HG03575 (cell line): Measurements from ENCODE around the gene FXN.

ENCODE experiments used
- ATAC-seq: cut with Tn5 transposase; IDR thresholded peaks from one replicate; pipeline ENCODE4 v1.9.1; 2021; ENCODE audit not compliant: unreplicated experiment, insufficient number of reproducible peaks, low FRiP score; ENCODE audit errors: extremely low read depth

Gene FXN

DNA sequence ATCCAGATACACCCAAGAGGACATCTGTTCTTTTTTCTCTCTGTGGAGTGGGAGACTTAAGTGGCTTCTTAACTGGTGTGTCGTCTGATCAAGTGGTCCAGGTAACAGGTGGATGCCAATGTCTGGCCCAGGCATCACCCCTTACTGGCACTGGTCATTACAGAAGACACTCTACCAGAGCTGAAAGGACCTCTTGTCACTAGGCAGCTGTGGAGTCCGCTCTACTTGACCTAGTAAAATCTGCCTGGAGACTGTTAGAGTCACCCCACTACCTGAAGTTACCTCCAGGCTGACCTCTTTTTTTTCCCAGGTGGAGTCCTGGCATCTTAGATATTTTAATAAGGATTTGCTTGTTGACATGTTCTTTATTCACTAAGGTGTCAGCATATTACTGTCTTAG is 22.5 kb downstream of the FXN start:
- ATAC-seq = no peak

- ATAC-seq = no peak
Measured at GRCh38 chr9:69060766-69061165, 25.2 kb downstream of the FXN start.

DNA sequence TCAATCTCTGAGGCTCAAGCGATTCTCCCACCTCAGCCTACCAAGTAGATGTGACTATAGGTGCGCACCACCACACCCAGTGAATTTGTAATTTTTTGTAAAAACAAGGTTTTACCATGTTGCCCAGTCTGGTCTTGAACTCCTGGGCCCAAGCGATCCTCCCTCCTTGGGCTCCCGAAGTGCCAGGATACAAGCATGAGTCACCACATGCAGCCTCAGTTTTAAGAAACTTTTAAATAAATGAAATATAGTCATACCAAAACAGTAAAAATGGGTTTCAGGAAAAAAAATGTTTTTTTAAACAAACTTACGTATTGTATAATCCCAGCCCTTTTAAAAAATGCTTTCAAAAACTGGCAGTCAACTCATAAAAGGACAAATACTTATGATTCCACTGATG is 26.6 kb downstream of the FXN start:
- no peak for ATAC-seq

GRCh38 chr9:69063839-69064238 is 28.3 kb downstream of the FXN start:
- ATAC-seq = no peak

GRCh38 chr9:69065660-69066059 is 30.1 kb downstream of the FXN start:
- ATAC-seq = no peak

GRCh38 chr9:69066955-69067354 is 31.4 kb downstream of the FXN start:
- ATAC-seq = no peak

DNA sequence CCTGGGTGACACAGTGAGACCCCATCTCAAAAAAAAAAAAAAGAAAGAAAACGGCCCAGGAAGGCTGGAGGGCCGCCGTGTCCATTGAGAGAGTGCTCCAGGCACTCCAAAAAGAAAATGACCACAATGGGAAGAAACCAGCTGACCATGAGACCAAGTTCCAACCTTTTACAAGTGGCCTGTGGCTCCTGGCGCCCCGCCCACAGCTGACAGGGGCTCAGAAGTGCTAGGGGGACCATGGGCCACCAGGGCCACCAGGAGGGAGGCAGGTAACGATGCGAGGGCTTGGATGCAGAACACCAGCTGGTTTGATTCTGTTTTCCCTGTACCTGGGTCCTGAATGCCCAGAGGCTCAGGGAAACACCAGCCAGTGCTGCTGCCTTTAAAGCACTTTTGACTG is 34.6 kb downstream of the FXN start:
- ATAC-seq = no peak

DNA sequence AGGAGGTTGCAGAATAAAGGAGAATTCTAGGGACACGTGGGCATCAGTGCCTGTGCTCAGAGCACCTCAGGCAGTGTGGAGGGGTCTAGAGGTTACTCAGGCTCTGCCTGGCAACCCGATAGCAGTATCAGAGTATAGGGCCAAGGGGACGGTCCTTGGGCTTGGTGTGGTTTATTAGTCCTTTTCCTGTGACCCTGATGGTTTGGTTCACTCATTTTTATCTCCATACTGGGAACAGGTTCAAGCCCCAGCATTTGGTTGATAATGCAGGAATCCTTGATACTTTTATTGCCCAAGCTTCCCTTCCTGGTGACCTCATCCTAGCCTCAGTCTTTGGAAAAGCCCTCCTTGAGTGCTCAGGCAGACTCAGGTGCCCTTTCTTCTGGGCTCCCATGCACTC is 35.5 kb downstream of the FXN start:
- ATAC-seq = no peak

DNA sequence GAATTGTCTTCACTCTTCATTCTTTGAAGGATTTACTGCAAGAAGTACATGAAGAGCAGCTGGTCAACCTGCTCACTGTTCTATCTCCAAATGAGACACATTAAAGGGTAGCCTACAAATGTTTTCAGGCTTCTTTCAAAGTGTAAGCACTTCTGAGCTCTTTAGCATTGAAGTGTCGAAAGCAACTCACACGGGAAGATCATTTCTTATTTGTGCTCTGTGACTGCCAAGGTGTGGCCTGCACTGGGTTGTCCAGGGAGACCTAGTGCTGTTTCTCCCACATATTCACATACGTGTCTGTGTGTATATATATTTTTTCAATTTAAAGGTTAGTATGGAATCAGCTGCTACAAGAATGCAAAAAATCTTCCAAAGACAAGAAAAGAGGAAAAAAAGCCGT is 37.6 kb downstream of the FXN start:
- ATAC-seq = no peak

DNA sequence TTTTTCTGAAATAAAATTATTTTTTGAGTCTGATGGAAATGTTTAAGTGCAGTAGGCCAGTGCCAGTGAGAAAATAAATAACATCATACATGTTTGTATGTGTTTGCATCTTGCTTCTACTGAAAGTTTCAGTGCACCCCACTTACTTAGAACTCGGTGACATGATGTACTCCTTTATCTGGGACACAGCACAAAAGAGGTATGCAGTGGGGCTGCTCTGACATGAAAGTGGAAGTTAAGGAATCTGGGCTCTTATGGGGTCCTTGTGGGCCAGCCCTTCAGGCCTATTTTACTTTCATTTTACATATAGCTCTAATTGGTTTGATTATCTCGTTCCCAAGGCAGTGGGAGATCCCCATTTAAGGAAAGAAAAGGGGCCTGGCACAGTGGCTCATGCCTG is 39.2 kb downstream of the FXN start:
- ATAC-seq = no peak

DNA sequence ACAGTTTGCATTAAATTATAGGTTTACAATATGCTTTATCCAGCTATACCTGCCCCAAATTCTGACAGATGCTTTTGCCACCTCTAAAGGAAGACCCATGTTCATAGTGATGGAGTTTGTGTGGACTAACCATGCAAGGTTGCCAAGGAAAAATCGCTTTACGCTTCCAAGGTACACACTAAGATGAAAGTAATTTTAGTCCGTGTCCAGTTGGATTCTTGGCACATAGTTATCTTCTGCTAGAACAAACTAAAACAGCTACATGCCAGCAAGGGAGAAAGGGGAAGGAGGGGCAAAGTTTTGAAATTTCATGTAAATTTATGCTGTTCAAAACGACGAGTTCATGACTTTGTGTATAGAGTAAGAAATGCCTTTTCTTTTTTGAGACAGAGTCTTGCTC is 41.0 kb downstream of the FXN start:
- no peak for ATAC-seq

DNA sequence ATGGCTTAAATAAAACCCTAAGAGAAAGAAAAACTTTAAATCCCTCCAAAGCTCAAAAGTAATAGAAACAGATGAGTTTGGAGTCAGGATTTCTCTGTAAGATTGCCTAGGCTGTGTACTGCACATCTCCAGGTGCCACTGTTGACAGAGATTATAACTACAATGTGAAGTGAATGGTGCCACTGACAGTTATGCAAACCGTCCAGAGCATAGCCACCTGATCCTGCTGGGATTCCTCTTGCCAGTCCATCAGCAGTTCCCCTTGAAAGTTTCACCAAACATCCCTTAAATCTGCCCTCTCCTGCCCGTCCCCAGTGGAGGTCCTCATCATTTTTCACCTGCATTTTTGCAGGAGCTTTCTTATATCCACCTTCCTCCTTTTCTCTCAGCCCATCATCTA is 42.5 kb downstream of the FXN start:
- ATAC-seq = no peak

GRCh38 chr9:69078581-69078980 is 43.0 kb downstream of the FXN start:
- no peak for ATAC-seq

GRCh38 chr9:69079186-69079585 is 43.6 kb downstream of the FXN start:
- ATAC-seq = no peak

DNA sequence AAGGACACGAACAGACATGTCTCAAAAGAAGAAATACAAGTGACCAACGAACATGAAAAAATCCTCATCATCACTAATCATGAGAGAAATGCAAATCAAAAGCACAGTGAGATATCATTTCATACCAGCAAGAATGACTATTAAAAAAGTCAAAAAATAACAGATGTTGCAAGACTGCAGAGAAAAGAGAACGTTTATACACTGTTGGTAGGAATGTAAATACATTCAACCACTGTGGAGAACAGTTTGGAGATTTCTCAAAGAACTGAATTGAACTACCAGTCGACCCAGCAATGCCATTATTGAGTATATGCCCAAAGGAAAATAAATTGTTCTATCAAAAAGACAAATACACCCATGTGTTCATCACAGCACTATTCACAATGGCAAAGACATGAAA is 45.7 kb downstream of the FXN start:
- no peak for ATAC-seq

DNA sequence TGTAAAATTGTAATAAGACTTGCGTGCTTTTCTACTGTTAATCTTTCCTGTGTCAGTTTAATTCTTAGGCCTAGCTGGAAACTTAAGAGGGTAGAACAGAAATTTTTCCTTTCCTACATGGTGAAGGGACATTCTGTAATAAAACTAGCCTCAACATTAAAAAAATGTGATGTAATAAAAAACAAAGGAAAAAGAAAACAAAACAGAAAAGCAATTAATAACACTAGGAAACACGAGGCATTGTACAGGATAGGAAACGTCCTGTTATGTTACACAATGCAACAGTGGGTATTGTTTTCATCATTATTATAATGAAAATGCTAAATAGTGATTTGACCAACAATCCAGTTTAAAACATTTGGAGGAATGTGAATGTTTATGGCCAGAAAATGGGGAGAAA is 47.8 kb downstream of the FXN start:
- no peak for ATAC-seq

- ATAC-seq = no peak
Measured at GRCh38 chr9:69085569-69086283, 50.2 kb downstream of the FXN start.

DNA sequence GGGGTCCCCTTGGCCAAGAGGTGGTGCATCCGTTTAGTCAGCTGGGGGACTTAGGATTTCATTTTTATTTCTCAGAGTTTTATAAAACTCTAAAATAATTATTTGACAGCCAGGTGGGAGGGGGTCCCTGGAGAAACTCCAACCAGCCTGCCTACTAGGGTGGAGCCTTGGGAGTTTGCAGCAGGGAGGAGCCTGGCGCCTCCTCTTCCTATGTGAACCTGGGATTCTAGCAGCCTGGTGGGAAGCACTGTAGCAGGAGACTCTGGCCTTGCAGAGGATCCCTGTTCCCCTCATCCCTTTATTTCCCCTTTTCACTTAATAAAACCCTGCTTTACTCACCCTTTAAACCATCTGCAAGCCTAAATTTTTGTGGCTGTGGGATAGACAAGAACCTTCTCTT is 50.8 kb downstream of the FXN start:
- no peak for ATAC-seq

DNA sequence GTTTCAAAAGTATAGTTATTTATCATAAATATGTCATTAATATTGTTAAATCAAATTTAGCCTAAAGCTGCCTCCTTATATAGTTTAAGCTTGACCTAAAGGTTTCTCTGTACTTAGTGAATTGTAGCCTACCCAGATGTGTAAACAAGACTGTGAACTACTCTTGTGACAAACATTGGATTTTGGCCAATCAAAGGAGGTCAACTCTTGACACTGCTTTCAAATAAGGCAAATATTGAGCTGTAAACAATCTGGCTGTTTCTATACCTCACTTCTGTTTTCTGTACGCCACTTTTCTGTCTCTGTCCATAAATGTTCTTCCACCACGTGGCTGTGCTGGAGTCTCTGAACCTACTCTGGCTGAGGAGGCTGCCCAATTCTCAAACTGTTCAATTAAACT is 51.2 kb downstream of the FXN start:
- no peak for ATAC-seq

GRCh38 chr9:69089082-69089481 is 53.5 kb downstream of the FXN start:
- ATAC-seq = no peak

DNA sequence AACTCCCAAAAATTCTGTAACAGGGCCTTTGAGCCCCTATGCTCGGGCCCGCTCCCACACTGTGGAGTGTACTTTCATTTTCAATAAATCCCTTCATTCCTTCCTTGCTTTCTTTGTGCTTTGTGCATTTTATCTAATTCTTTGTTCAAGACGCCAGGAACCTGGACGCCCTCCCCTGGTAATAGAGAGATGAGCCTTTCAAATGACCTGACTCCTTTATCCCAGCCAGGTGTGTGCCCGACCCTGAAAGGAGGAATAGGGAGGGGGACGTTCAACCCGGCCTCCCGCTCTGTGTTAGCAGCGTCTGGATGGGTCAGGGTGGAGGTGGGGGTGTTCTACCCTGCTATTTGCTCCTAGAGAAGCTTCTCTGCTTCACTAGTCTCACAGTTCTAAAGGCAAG is 53.9 kb downstream of the FXN start:
- no peak for ATAC-seq
